Measurements from ENCODE around the gene JARID2.
A peak's percentile ranks its signal among the peaks of the same experiment; 100 is the strongest.

JARID2 gene

DNA sequence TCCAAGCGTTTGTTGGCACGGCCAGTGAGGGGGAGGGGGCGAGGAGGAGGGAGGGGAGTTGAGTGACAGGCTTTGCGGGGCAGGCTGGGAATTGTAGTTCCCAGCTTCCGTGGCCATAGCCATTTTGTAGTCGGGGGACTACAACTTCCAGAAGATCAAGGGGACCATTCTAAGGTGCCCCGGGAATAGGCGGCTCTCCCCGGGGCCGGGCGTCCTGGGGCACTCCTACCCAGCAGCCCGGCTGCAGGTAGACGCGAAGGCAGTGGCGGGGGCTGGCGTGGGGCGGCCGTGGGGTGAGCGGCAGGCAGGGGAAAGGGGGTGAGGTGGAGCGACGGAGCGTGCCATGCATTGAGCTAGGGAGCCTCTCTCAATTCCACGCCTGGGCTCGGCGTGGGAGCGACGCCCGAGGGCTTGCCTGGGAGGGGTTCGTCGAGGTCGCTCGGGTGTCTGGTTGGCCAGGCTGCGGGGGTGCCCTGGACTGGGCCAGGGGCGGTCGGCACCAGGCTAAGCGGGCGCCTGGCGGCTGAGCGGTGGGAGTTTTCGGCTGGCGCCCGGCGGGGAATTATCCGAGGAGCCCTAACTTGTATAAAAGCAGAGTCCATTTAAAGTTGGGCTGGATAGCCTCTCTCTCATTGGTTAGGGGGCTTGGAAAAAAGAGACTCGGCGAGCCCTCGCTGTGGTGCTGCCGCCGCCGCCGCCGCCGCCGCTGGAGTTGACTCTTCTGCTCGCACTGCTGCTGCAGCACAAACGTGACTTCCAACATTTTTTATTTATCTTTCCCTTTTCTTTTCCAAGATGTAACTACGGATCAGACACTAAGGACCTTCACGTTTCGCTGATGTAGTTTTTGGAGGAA, at the start of gene JARID2:
JARID2 (plus strand) TSS at position 709 of the 856 bp plus-strand sequence. CDS start 471 bp downstream, outside the sequence.
- H3K4me3 ChIP-seq (ENCODE audit: low read depth, low read length): peak within 1 kb of the TSS; percentile 77
- TF ChIP-seq, protein P1, sequence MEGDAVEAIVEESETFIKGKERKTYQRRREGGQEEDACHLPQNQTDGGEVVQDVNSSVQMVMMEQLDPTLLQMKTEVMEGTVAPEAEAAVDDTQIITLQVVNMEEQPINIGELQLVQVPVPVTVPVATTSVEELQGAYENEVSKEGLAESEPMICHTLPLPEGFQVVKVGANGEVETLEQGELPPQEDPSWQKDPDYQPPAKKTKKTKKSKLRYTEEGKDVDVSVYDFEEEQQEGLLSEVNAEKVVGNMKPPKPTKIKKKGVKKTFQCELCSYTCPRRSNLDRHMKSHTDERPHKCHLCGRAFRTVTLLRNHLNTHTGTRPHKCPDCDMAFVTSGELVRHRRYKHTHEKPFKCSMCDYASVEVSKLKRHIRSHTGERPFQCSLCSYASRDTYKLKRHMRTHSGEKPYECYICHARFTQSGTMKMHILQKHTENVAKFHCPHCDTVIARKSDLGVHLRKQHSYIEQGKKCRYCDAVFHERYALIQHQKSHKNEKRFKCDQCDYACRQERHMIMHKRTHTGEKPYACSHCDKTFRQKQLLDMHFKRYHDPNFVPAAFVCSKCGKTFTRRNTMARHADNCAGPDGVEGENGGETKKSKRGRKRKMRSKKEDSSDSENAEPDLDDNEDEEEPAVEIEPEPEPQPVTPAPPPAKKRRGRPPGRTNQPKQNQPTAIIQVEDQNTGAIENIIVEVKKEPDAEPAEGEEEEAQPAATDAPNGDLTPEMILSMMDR (IDR thresholded peaks at IDR 0.05; ENCODE audit: low read depth, low read length): no peak

DNA sequence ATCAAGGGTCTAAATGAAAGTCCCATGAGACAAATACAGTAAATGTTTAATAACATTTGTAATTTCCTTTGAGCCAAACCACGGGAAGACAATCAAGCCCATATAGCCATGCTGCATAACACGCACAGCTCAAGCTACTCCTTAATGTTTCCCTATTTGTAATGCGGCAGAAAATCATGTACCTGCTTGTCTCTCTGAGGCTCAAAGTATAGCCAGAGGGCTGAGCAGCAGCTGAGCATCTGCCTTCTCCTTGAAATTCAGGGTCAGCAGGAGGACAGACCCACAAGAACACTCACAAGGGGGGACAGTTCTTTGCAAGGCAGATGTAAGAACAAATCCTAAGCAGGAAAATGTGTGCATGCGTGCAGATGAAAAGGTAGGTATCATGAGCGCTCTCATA, 45.8 kb upstream of the JARID2 start:
- TF ChIP-seq, protein P1 (IDR thresholded peaks at IDR 0.05; ENCODE audit: low read depth, low read length): no peak
- H3K4me3 ChIP-seq (ENCODE audit: low read depth, low read length): no peak overlapping the region

DNA sequence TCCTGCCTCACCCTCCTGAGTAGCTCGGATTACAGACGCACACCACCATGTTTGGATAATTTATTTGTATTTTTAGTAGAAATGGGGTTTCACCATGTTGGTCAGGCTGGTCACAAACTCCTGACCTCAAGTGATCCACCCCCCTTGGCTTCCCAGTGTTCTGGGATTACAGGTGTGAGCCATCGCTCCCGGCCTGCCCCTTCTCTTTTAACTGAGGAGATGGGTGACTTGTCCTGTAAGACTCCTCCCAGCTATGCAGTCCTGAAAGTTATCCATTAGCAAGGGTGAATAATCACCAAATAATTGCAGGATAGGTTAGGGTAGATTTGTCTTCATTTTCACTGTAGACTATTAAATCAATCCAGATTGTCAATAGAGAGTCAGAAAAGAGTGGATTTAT, 40.5 kb upstream of the JARID2 start:
- TF ChIP-seq, protein P1 (IDR thresholded peaks at IDR 0.05; ENCODE audit: low read depth, low read length): no peak

DNA sequence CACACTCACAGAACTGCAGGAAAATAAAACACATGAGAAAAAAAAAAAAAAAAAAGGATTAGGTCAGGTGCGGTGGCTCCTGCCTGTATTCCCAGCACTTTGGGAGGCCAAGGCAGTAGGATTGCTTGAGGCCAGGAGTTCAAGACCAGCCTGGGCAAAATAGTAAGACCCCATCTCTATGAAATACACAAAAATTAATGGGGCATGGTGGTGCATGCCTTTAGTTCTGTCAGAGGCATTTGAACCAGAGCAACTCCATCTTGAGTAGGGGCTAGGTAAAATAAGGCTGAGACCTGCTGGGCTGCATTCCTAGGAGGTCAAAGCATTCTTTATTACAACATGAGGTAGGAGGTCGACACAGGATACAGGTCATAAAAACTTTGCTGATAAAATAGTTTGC, 39.0 kb upstream of the JARID2 start:
- TF ChIP-seq, protein P1 (IDR thresholded peaks at IDR 0.05; ENCODE audit: low read depth, low read length): no peak
- H3K4me3 ChIP-seq (ENCODE audit: low read depth, low read length): no peak overlapping the region

More for the DNA sequence above, 40.5 kb upstream of the JARID2 start:
- no peak overlapping the region for H3K4me3 ChIP-seq (ENCODE audit: low read depth, low read length)

DNA sequence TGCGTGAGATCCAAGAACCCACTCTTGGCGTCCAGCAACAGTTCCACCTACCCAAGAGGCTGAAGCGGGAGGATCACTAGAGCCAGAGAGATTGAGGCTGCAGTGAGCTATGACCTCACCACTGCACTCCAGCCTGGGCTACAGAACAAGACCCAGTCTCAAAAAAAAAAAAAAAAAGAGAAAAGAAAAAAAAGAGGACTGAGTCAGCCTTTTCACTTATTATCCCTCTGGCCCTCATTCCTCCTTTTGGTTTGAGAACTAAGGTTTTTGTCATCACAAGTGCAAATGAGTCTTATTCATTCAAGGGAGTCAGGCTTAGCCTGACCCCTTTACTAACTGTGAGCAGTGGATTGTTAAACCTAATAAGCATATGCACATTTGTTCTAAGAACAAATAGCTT, 37.9 kb upstream of the JARID2 start:
- TF ChIP-seq, protein P1 (IDR thresholded peaks at IDR 0.05; ENCODE audit: low read depth, low read length): no peak

DNA sequence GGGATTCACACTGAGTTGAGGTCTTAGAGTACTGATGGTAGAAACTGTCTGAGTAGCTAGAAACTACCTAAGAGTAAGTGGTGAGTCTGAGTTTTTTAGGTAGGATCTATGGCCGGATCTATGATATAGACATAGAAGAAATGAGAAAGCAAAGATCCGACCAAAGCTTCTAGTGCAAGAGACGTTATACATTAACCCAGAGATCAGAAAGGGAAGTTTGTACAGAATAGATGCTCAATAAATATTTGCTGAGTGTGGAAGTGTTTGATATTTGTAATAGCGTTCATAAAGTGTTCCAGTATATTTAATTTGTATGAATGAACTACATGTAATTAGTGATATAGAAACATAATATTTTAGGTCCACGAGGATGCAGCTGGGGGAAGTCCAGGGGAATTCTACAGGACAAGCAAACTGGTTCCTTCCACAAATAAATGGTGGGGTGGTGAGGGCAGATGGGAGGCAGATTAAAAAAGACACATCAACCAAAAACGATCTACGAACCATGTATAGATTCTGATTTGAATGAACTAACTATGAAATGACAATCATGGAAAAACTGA, 31.9 kb upstream of the JARID2 start:
- H3K4me3 ChIP-seq (ENCODE audit: low read depth, low read length): no peak overlapping the region
- TF ChIP-seq, protein P1 (IDR thresholded peaks at IDR 0.05; ENCODE audit: low read depth, low read length): no peak

More for the DNA sequence above, 37.9 kb upstream of the JARID2 start:
- no peak overlapping the region for H3K4me3 ChIP-seq (ENCODE audit: low read depth, low read length)

DNA sequence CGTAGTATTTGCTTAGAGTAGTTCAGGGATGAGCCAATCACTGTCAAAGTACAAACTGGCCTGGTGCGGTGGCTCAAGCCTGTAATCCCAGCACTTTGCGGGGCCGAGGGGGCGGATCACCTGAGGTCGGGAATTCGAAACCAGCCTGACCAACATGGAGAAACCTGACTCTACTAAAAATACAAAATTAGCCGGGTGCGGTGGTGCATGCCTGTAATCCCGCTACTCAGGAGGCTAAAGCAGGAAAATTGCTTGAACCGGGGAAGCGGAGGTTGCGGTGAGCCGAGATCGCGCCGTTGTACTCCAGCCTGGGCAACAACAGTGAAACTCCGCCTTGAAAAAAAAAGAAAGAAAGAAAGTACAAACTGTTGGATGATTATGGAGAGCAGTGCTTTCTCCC, 27.5 kb upstream of the JARID2 start:
- no peak overlapping the region for H3K4me3 ChIP-seq (ENCODE audit: low read depth, low read length)
- TF ChIP-seq, protein P1 (IDR thresholded peaks at IDR 0.05; ENCODE audit: low read depth, low read length): no peak
